B cell (primary cell): ENCODE results near the gene SNRPD3. TPM values are rescaled to one million over a fixed set of nuclear protein-coding genes. Genes with fewer than 3 reads are reported as not detected.

ENCODE experiments used
- ATAC-seq: fragments of 200-7000 bp; cut with Tn5 transposase; one replicate; pipeline ENCODE4 v1.10.0; 2021; ENCODE audit warnings: low read depth, mild to moderate bottlenecking, moderate number of reproducible peaks, moderate library complexity
- CTCF ChIA-PET: fragments of 350-600 bp; sonication (Branson Sonifier 250); formaldehyde crosslinking; loops from one replicate; lab custom pipeline; 2021; ENCODE audit warnings: antibody characterized with exemption, inconsistent platforms; lab: Charles Lee
- POLR2A ChIA-PET: fragments of 350-600 bp; sonication (Branson Sonifier 250); formaldehyde crosslinking; loops from one replicate; lab custom pipeline; 2021; ENCODE audit warnings: antibody characterized with exemption; lab: Charles Lee
- DNase-seq: peaks from one replicate; pipeline ENCODE4 v3.0.0; 2013
- H2AFZ ChIP-seq: 2 replicates; pipeline ENCODE4 v1.6.1; 2012; ENCODE audit warnings: mild to moderate bottlenecking, low read depth, low read length; ENCODE audit not compliant: insufficient read depth, poor library complexity, severe bottlenecking
- H3K27ac ChIP-seq, 2 donors: 1 replicate in 1 of 2; 2 replicates in 1 of 2; pipeline ENCODE4 v1.5.1; 2012 to 2013; ENCODE audit warnings: low read length in 2 of 2, mild to moderate bottlenecking in 2 of 2, moderate library complexity in 1 of 2
- H3K27me3 ChIP-seq, 4 experiments: fragments of 200-600 bp in 1 of 4; sonication (generic) in 1 of 4; replicated peaks in 1 of 4; 1 replicate in 2 of 4; 2 replicates in 2 of 4; pipeline versions ENCODE4 v1.6.1 to v1.7.0; 2013 to 2016; ENCODE audit warnings: low read length in 3 of 4, mild to moderate bottlenecking in 2 of 4, mixed read lengths in 1 of 4, moderate library complexity in 1 of 4; ENCODE audit not compliant: insufficient read depth in 4 of 4, control insufficient read depth in 3 of 4; ENCODE audit errors: control extremely low read depth in 1 of 4
- H3K36me3 ChIP-seq, 2 experiments: replicated peaks in 1 of 2; 1 replicate in 1 of 2; 2 replicates in 1 of 2; pipeline versions ENCODE4 v1.6.1 to v1.7.1; 2013; ENCODE audit warnings: low read length in 1 of 2; ENCODE audit not compliant: insufficient read depth in 2 of 2, control insufficient read depth in 1 of 2; ENCODE audit errors: control extremely low read depth in 1 of 2, extremely low read depth in 1 of 2
- H3K4me1 ChIP-seq, 2 donors: fragments of 200-600 bp in 1 of 2; sonication (generic) in 1 of 2; 1 replicate in 1 of 2; 2 replicates in 1 of 2; pipeline versions ENCODE4 v1.5.1 to v1.6.1; 2013 to 2017; ENCODE audit warnings: low read length in 2 of 2; ENCODE audit not compliant: control insufficient read depth in 2 of 2, insufficient read depth in 2 of 2
- H3K4me2 ChIP-seq: replicated peaks from 2 replicates; pipeline ENCODE3; 2012; ENCODE audit warnings: mild to moderate bottlenecking, low read depth, low read length; ENCODE audit not compliant: poor library complexity, severe bottlenecking
- H3K4me3 ChIP-seq, 5 experiments: fragments of 200-600 bp in 1 of 5; sonication (generic) in 1 of 5; 1 replicate in 3 of 5; 2 replicates in 2 of 5; pipeline versions ENCODE4 v1.5.1 to v1.7.0; 2011 to 2016; ENCODE audit warnings: low read length in 4 of 5, mild to moderate bottlenecking in 4 of 5, low read depth in 2 of 5, control low read depth in 1 of 5, moderate library complexity in 1 of 5; ENCODE audit not compliant: insufficient read depth in 1 of 5; ENCODE audit errors: control extremely low read depth in 1 of 5, extremely low read depth in 1 of 5
- H3K79me2 ChIP-seq: fragments of 200-600 bp; sonication (generic); one replicate; pipeline ENCODE4 v1.6.0; 2016; ENCODE audit warnings: low read length; ENCODE audit not compliant: control insufficient read depth, insufficient read depth
- H3K9ac ChIP-seq: fragments of 200-600 bp; sonication (generic); 2 replicates; pipeline ENCODE4 v1.6.1; 2017; ENCODE audit warnings: mild to moderate bottlenecking, low read length, moderate library complexity
- H3K9me3 ChIP-seq, 3 donors: one replicate each; pipeline versions ENCODE4 v1.6.1 to v1.7.1; 2013; ENCODE audit warnings: low read length in 2 of 3; ENCODE audit not compliant: control insufficient read depth in 2 of 3, insufficient read depth in 1 of 3; ENCODE audit errors: control extremely low read depth in 1 of 3
- H4K20me1 ChIP-seq: 2 replicates; pipeline ENCODE4 v1.6.0; 2012; ENCODE audit warnings: mild to moderate bottlenecking, low read length; ENCODE audit not compliant: insufficient read depth, control insufficient read depth, poor library complexity, severe bottlenecking
- H3K27ac Mint-ChIP-seq: one replicate; pipeline ENCODE4 v1.8.0; 2021; ENCODE audit warnings: mixed read lengths
- H3K27me3 Mint-ChIP-seq: one replicate; pipeline ENCODE4 v1.8.0; 2021; ENCODE audit warnings: mixed read lengths
- H3K4me1 Mint-ChIP-seq: one replicate; pipeline ENCODE4 v1.8.0; 2021; ENCODE audit warnings: mixed read lengths
- H3K4me3 Mint-ChIP-seq: one replicate; pipeline ENCODE4 v1.8.0; 2021; ENCODE audit warnings: mixed read lengths
- H3K9me3 Mint-ChIP-seq: one replicate; pipeline ENCODE4 v1.8.0; 2022; ENCODE audit warnings: mixed read lengths; ENCODE audit not compliant: insufficient read depth
- CTCF ChIP-seq: fragments of 200-600 bp; IDR thresholded peaks from one replicate; pipeline ENCODE4 v1.8.0; 2022; ENCODE audit warnings: antibody characterized with exemption, mild to moderate bottlenecking
- EZH2 ChIP-seq: IDR thresholded peaks from 2 replicates; pipeline ENCODE4 v1.6.1; 2012; ENCODE audit warnings: borderline replicate concordance, low read depth, mild to moderate bottlenecking, moderate library complexity, low read length; ENCODE audit not compliant: insufficient read depth, poor library complexity, severe bottlenecking
- WGBS: methylation state at CpG from one replicate; pipeline ENCODE4 v1.1.5; 2013; ENCODE audit warnings: missing lambda C conversion rate; ENCODE audit not compliant: insufficient coverage; 5-methylcytosine and 5-hydroxymethylcytosine counted together
- intact Hi-C: fragments of 100-400 bp; cut with micrococcal nuclease; formaldehyde crosslinking; loops from one replicate; pipeline ENCODE4 v1.10.0; 2022
- polyA plus RNA-seq: library from polyadenylated mRNA; depleted of rRNA; stranded (reverse); fragments of >200 nt; gene quantifications from 2 replicates; pipeline ENCODE4 v1.2.3, GENCODE V29; 2012
- total RNA-seq, 2 donors: library from RNA; stranded (reverse); fragments of 120-200 nt in 1 of 2; gene quantifications; 1 replicate in 1 of 2; 2 replicates in 1 of 2; pipeline versions ENCODE4 v1.2.3 to v1.2.4, GENCODE V29; 2013 to 2022

SNRPD3 gene
- total and polyA plus RNA-seq, 2 donors (not counting 1 experiment from before 2014, with no cell fraction given) = 76.7 to 165 TPM

GRCh38 chr22:24542641-24543040 lies 13.2 kb upstream of the SNRPD3 start:
- Histone ChIP-seq H3K27me3 (no peaks in the 10 kb centered on the region), H3K4me2 (peak overlapping the region; percentile 62), H3K4me3 (no peak overlapping the region), H3K79me2 (peaks cover 51% of the 10 kb centered on the region), H3K4me1 (peaks cover 17 to 39% of the 10 kb centered on the region in 2 donors), H2AFZ (no peak overlapping the region), H4K20me1 (peaks cover 87% of the 10 kb centered on the region), H3K9me3 (no peaks in the 10 kb centered on the region), H3K9ac (peak overlapping the region; percentile 23), H3K36me3 (peaks cover 2 to 88% of the 10 kb centered on the region in 2 experiments), H3K27ac (peak overlapping the region; percentile 29 to 71)
- Mint-ChIP-seq H3K27ac (peak overlapping the region; percentile 63), H3K27me3 (no peaks in the 10 kb centered on the region), H3K9me3 (no peaks in the 10 kb centered on the region), H3K4me1 (peaks cover 46% of the 10 kb centered on the region), H3K4me3 (no peak overlapping the region)
- intact Hi-C loops = no loop called here
- POLR2A ChIA-PET = no interaction called here
- DNase-seq = no peak
- 55% methylated on average over 9 of the region's 9 CpGs for WGBS
- ATAC-seq = no peak
- CTCF ChIA-PET = interaction anchor here (1.6 kb wide), 1 partner anchor 16 kb away, joined by 4 read pairs; no protein-coding TSS in a partner anchor
- TF ChIP-seq EZH2 = no peak
- no peak for TF ChIP-seq CTCF

GRCh38 chr22:24543185-24543601 lies 12.6 kb upstream of the SNRPD3 start:
- WGBS = 96% methylated on average over 7 of the region's 7 CpGs
- ChIA-PET POLR2A (no interaction called here), CTCF (no interaction called here)
- H3K9me3 ChIP-seq = no peaks in the 10 kb centered on the region
- TF ChIP-seq EZH2 (no peak), CTCF (no peak)
- H3K36me3 ChIP-seq = peaks cover 2 to 92% of the 10 kb centered on the region in 2 experiments
- Mint-ChIP-seq H3K27me3 (no peaks in the 10 kb centered on the region), H3K4me1 (peaks cover 46% of the 10 kb centered on the region), H3K27ac (peak overlapping the region; percentile 63), H3K9me3 (no peaks in the 10 kb centered on the region), H3K4me3 (no peak overlapping the region)
- no peak overlapping the region for H2AFZ ChIP-seq
- H3K79me2 ChIP-seq = peaks cover 56% of the 10 kb centered on the region
- no peak overlapping the region for H3K9ac ChIP-seq
- peaks cover 17 to 39% of the 10 kb centered on the region in 2 donors for H3K4me1 ChIP-seq
- H3K4me3 ChIP-seq = no peak overlapping the region
- H3K27me3 ChIP-seq = no peaks in the 10 kb centered on the region
- DNase-seq (no peak), ATAC-seq (no peak)
- H4K20me1 ChIP-seq = peaks cover 87% of the 10 kb centered on the region
- H3K27ac ChIP-seq = peak overlapping the region in 1 of 2 donors; percentile 71
- peak overlapping the region; percentile 62 for H3K4me2 ChIP-seq
- intact Hi-C loops = no loop called here
